Measurements from ENCODE around the gene TIGAR.

The TIGAR gene

GRCh38 chr12:4327293-4327692, 6.3 kb downstream of the TIGAR start:
- DNase-seq (ENCODE audit: low spot score): no peak
- ChIA-PET CTCF (no interaction called here), POLR2A (ENCODE audit: low non-redundant PET) (interaction anchor here (0.7 kb wide), 1 partner anchor 38 kb away, joined by 5 read pairs; no protein-coding TSS in a partner anchor)
- TF ChIP-seq, protein P1, sequence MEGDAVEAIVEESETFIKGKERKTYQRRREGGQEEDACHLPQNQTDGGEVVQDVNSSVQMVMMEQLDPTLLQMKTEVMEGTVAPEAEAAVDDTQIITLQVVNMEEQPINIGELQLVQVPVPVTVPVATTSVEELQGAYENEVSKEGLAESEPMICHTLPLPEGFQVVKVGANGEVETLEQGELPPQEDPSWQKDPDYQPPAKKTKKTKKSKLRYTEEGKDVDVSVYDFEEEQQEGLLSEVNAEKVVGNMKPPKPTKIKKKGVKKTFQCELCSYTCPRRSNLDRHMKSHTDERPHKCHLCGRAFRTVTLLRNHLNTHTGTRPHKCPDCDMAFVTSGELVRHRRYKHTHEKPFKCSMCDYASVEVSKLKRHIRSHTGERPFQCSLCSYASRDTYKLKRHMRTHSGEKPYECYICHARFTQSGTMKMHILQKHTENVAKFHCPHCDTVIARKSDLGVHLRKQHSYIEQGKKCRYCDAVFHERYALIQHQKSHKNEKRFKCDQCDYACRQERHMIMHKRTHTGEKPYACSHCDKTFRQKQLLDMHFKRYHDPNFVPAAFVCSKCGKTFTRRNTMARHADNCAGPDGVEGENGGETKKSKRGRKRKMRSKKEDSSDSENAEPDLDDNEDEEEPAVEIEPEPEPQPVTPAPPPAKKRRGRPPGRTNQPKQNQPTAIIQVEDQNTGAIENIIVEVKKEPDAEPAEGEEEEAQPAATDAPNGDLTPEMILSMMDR (conservative IDR thresholded peaks at IDR 0.05; ENCODE audit: low read depth): no peak
- H3K27ac ChIP-seq: no peak overlapping the region

DNA sequence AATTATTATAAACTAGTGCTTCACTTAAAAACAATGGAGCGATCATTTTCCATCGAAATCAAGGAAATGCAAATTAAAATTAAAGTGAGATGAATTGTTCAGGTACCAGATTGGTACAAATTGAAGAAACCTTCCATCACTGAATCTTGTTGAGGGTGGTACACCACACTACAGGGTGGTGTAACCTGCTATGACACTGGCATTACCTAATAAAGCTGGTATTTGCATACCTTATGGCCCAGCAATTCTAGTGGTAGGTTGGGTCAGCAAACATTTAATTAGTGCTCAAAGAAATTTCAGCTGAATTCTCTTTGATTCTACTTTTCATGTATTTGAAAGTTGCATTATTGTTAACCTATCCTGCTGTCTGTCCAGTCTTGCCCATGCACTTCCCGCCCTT, 9.2 kb downstream of the TIGAR start:
- CTCF ChIA-PET: no interaction called here
- no peak overlapping the region for H3K27ac ChIP-seq
- TF ChIP-seq, protein P1 (conservative IDR thresholded peaks at IDR 0.05; ENCODE audit: low read depth): no peak
- POLR2A ChIA-PET (ENCODE audit: low non-redundant PET): no interaction called here
- DNase-seq (ENCODE audit: low spot score): no peak

- TF ChIP-seq, protein P1 (conservative IDR thresholded peaks at IDR 0.05; ENCODE audit: low read depth): no peak
- no peak for DNase-seq (ENCODE audit: low spot score)
- H3K27ac ChIP-seq: no peak overlapping the region
- POLR2A ChIA-PET (ENCODE audit: low non-redundant PET): no interaction called here
- CTCF ChIA-PET: no interaction called here
Measured at GRCh38 chr12:4331221-4331620, 10.2 kb downstream of the TIGAR start.

GRCh38 chr12:4331842-4332241, 10.8 kb downstream of the TIGAR start:
- H3K27ac ChIP-seq: no peak overlapping the region
- ChIA-PET CTCF (no interaction called here), POLR2A (ENCODE audit: low non-redundant PET) (no interaction called here)
- TF ChIP-seq, protein P1 (conservative IDR thresholded peaks at IDR 0.05; ENCODE audit: low read depth): no peak
- DNase-seq (ENCODE audit: low spot score): no peak

DNA sequence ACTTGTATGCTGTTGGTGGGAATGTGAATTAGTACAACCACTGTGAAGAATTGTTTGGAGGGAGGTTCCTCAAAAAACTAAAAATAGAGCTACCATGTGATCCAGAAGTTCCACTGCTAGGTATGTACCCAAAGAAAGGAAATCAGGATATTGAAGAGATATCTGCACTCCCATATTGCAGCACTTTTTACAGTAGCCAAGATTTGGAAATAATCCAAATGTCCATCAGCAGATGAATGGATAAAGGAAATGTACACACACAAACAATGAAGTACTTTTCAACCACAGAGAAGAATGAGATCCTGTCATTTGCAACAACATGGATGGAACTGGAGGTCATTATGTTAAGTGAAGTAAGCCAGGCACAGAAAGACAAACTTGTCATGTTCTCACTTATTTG, 25.9 kb downstream of the TIGAR start:
- TF ChIP-seq, protein P1 (conservative IDR thresholded peaks at IDR 0.05; ENCODE audit: low read depth): no peak
- DNase-seq (ENCODE audit: low spot score): no peak
- no peak overlapping the region for H3K27ac ChIP-seq
- ChIA-PET POLR2A (ENCODE audit: low non-redundant PET) (no interaction called here), CTCF (no interaction called here)

DNA sequence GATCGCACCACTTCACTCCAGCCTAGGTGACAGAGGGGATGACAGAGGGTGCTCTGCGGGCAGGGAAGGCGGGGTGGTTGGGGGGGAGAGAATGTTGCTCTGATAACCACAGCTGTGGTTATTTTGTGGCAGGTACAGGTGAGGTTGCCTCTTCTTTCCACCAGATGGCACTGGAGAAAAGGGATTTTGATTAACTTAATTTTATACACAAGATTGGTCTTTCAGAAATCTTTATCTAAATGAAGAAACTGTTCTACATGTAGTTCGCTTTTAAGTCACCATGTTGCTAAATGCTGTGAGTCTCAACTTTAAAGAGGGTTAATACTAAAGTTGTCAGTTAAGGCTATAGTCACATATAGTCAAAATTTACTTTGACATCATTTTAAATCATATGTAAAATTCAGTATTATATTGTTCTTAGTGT, 32.8 kb downstream of the TIGAR start:
- DNase-seq (ENCODE audit: low spot score): peak; percentile 43
- TF ChIP-seq, protein P1 (conservative IDR thresholded peaks at IDR 0.05; ENCODE audit: low read depth): peak; percentile 40
- no peak overlapping the region for H3K27ac ChIP-seq
- ChIA-PET CTCF (interaction anchor here (0.5 to 0.8 kb wide), 5 partner anchors 14 to 414 kb away, joined by 3 to 5 read pairs (median 3); no protein-coding TSS in a partner anchor), POLR2A (ENCODE audit: low non-redundant PET) (no interaction called here)
